H9 (cell line): ENCODE data around the gene PAH. TPM values are rescaled to one million over a fixed set of nuclear protein-coding genes. Genes with fewer than 3 reads are reported as not detected.

Experiments used
- DNase-seq: peaks from one replicate; pipeline ENCODE4 v3.0.0-alpha.2; 2017
- H2AFZ ChIP-seq: one replicate; pipeline ENCODE4 v1.6.1; 2013; ENCODE audit warnings: mild to moderate bottlenecking, low read length, control low read depth, moderate library complexity
- H2AK5ac ChIP-seq: 2 replicates; pipeline ENCODE4 v1.6.1; 2013; ENCODE audit warnings: low read length, control low read depth, mixed read lengths; ENCODE audit not compliant: insufficient read length
- H2BK120ac ChIP-seq: one replicate; pipeline ENCODE4 v1.6.1; 2013; ENCODE audit warnings: low read depth, mild to moderate bottlenecking, low read length, control low read depth, inconsistent platforms; ENCODE audit not compliant: poor library complexity, severe bottlenecking
- H2BK12ac ChIP-seq: 2 replicates; pipeline ENCODE4 v1.6.1; 2013; ENCODE audit warnings: low read length, control low read depth, mixed read lengths, low read depth; ENCODE audit not compliant: insufficient read length
- H2BK15ac ChIP-seq: 2 replicates; pipeline ENCODE4 v1.6.1; 2013; ENCODE audit warnings: low read depth, low read length, control low read depth
- H2BK20ac ChIP-seq: one replicate; pipeline ENCODE4 v1.6.1; 2013; ENCODE audit warnings: low read depth, mild to moderate bottlenecking, low read length, control low read depth, inconsistent platforms; ENCODE audit not compliant: poor library complexity, severe bottlenecking
- H2BK5ac ChIP-seq: 2 replicates; pipeline ENCODE4 v1.6.1; 2013; ENCODE audit warnings: low read length, control low read depth, mixed read lengths; ENCODE audit not compliant: insufficient read length
- H3K14ac ChIP-seq: 2 replicates; pipeline ENCODE4 v1.6.1; 2013; ENCODE audit warnings: low read length, control low read depth; ENCODE audit not compliant: insufficient read depth
- H3K18ac ChIP-seq: 2 replicates; pipeline ENCODE4 v1.6.1; 2013; ENCODE audit warnings: low read depth, mild to moderate bottlenecking, mixed read lengths, low read length, control low read depth; ENCODE audit not compliant: insufficient read length
- H3K23ac ChIP-seq: 2 replicates; pipeline ENCODE4 v1.6.1; 2013; ENCODE audit warnings: low read length, control low read depth, mixed read lengths, low read depth; ENCODE audit not compliant: insufficient read length
- H3K23me2 ChIP-seq: 2 replicates; pipeline ENCODE4 v1.6.1; 2013; ENCODE audit warnings: low read depth, mild to moderate bottlenecking, mixed read lengths, low read length, control low read depth; ENCODE audit not compliant: insufficient read length, poor library complexity, severe bottlenecking
- H3K27ac ChIP-seq: 2 replicates; pipeline ENCODE4 v1.5.1; 2013; ENCODE audit warnings: low read length, control low read depth, mixed read lengths, low read depth; ENCODE audit not compliant: insufficient read length
- H3K27me3 ChIP-seq: 2 replicates; pipeline ENCODE4 v1.6.1; 2013; ENCODE audit warnings: low read length, control low read depth, inconsistent platforms; ENCODE audit not compliant: insufficient read depth
- H3K4ac ChIP-seq: 2 replicates; pipeline ENCODE4 v1.6.1; 2013; ENCODE audit warnings: low read depth, mild to moderate bottlenecking, control low read depth, inconsistent platforms, low read length, moderate library complexity
- H3K4me1 ChIP-seq: 2 replicates; pipeline ENCODE4 v1.6.1; 2013; ENCODE audit warnings: low read length, control low read depth, inconsistent platforms; ENCODE audit not compliant: insufficient read depth
- H3K4me2 ChIP-seq: 2 replicates; pipeline ENCODE4 v1.6.1; 2013; ENCODE audit warnings: low read length, control low read depth, mixed read lengths; ENCODE audit not compliant: insufficient read length, insufficient read depth
- H3K56ac ChIP-seq: 2 replicates; pipeline ENCODE4 v1.6.1; 2013; ENCODE audit warnings: low read depth, mild to moderate bottlenecking, mixed read lengths, low read length, control low read depth; ENCODE audit not compliant: insufficient read length
- H3K79me1 ChIP-seq: 2 replicates; pipeline ENCODE4 v1.6.1; 2013; ENCODE audit warnings: low read depth, mild to moderate bottlenecking, moderate library complexity, low read length, control low read depth, inconsistent platforms; ENCODE audit not compliant: insufficient read depth, poor library complexity, severe bottlenecking
- H3K79me2 ChIP-seq: 2 replicates; pipeline ENCODE4 v1.6.1; 2013; ENCODE audit warnings: low read length, control low read depth, inconsistent platforms; ENCODE audit not compliant: insufficient read depth
- H3K9ac ChIP-seq: 2 replicates; pipeline ENCODE4 v1.6.1; 2013; ENCODE audit warnings: low read length, control low read depth, mixed read lengths; ENCODE audit not compliant: insufficient read length; ENCODE audit errors: extremely low read depth
- H3K9me3 ChIP-seq: one replicate; pipeline ENCODE4 v1.6.1; 2013; ENCODE audit warnings: low read depth, low read length, inconsistent platforms; ENCODE audit not compliant: control insufficient read depth
- H3T11ph ChIP-seq: one replicate; pipeline ENCODE4 v1.6.1; 2013; ENCODE audit warnings: mild to moderate bottlenecking, low read length, control low read depth, inconsistent platforms
- H4K20me1 ChIP-seq: one replicate; pipeline ENCODE4 v1.6.1; 2013; ENCODE audit not compliant: control insufficient read depth, insufficient read length, insufficient read depth
- H4K5ac ChIP-seq: 2 replicates; pipeline ENCODE4 v1.6.1; 2013; ENCODE audit warnings: low read depth, mild to moderate bottlenecking, mixed read lengths, low read length, control low read depth; ENCODE audit not compliant: insufficient read length
- H4K8ac ChIP-seq: replicated peaks from 2 replicates; pipeline ENCODE4 v1.6.1; 2013; ENCODE audit warnings: low read length, control low read depth, mixed read lengths, low read depth; ENCODE audit not compliant: insufficient read length
- H4K91ac ChIP-seq: 2 replicates; pipeline ENCODE4 v1.6.1; 2013; ENCODE audit warnings: low read depth, mild to moderate bottlenecking, moderate library complexity, mixed read lengths, low read length, control low read depth; ENCODE audit not compliant: insufficient read length
- H3K27ac Mint-ChIP-seq, 3 experiments: 2 replicates in 2 of 3; 3 replicates in 1 of 3; pipeline ENCODE4 v1.8.0; 2020 to 2021; ENCODE audit warnings: mixed read lengths in 3 of 3, mild to moderate bottlenecking in 1 of 3, moderate library complexity in 1 of 3
- H3K27me3 Mint-ChIP-seq: 2 replicates; pipeline ENCODE4 v1.8.0; 2021; ENCODE audit warnings: low read depth, mild to moderate bottlenecking, moderate library complexity, mixed read lengths
- H3K36me3 Mint-ChIP-seq, 3 experiments: 2 replicates in 2 of 3; 3 replicates in 1 of 3; pipeline ENCODE4 v1.8.0; 2020 to 2021; ENCODE audit warnings: low read depth in 3 of 3, mixed read lengths in 3 of 3; ENCODE audit not compliant: insufficient read depth in 1 of 3
- H3K4me1 Mint-ChIP-seq, 2 experiments: 2 replicates each; pipeline ENCODE4 v1.8.0; 2020; ENCODE audit warnings: mixed read lengths in 2 of 2
- H3K4me3 Mint-ChIP-seq, 2 experiments: 2 replicates in 1 of 2; 3 replicates in 1 of 2; pipeline ENCODE4 v1.8.0; 2020 to 2021; ENCODE audit warnings: mild to moderate bottlenecking in 2 of 2, mixed read lengths in 2 of 2, moderate library complexity in 1 of 2
- H3K9me3 Mint-ChIP-seq, 2 experiments: 2 replicates in 1 of 2; 3 replicates in 1 of 2; pipeline ENCODE4 v1.8.0; 2020; ENCODE audit warnings: mild to moderate bottlenecking in 2 of 2, mixed read lengths in 2 of 2, moderate library complexity in 1 of 2
- CTCF ChIP-seq: fragments of 200-600 bp; sonication (generic); conservative IDR thresholded peaks from 3 replicates; pipeline ENCODE4 v1.8.0; 2021; ENCODE audit warnings: antibody characterized with exemption, mild to moderate bottlenecking
- WGBS: extraction: QIAGEN DNeasy Blood & Tissue Kit; methylation state at CpG from one replicate; pipeline ENCODE4 v1.1.7; 2013; ENCODE audit warnings: missing lambda C conversion rate, low lambda C conversion rate, mixed read lengths; ENCODE audit not compliant: insufficient read length; ENCODE audit errors: extremely low coverage; 5-methylcytosine and 5-hydroxymethylcytosine counted together
- total RNA-seq: library from RNA; stranded (reverse); gene quantifications from 2 replicates; pipeline ENCODE4 v1.2.1, GENCODE V29; 2021

Gene PAH
- total RNA-seq, 1 experiment from 2014 or later, result 6.1 TPM

- Histone ChIP-seq H3K4me1 (no peaks in the 10 kb centered on the region), H4K8ac (no peak overlapping the region), H3K9me3 (no peaks in the 10 kb centered on the region), H2BK15ac (no peak overlapping the region), H3T11ph (no peak overlapping the region), H2BK20ac (no peak overlapping the region), H4K5ac (no peak overlapping the region), H2BK5ac (no peak overlapping the region), H3K23me2 (peaks cover 9% of the 10 kb centered on the region), H3K79me1 (no peaks in the 10 kb centered on the region), H3K14ac (no peak overlapping the region), H3K4me2 (no peak overlapping the region), H3K23ac (no peak overlapping the region), H3K9ac (no peak overlapping the region), H2AK5ac (no peak overlapping the region), H3K27me3 (peaks cover 17% of the 10 kb centered on the region), H3K4ac (no peak overlapping the region), H2AFZ (no peak overlapping the region), H2BK12ac (no peak overlapping the region), H3K56ac (no peak overlapping the region), H3K27ac (no peak overlapping the region), H3K18ac (no peak overlapping the region), H4K20me1 (no peaks in the 10 kb centered on the region), H3K79me2 (no peaks in the 10 kb centered on the region), H4K91ac (no peak overlapping the region), H2BK120ac (no peak overlapping the region)
- Mint-ChIP-seq H3K4me3 (no peak overlapping the region), H3K27me3 (peaks cover 76% of the 10 kb centered on the region), H3K27ac (no peak overlapping the region; a peak in 1 of 7 replicates), H3K9me3 (peaks cover 0 to 5% of the 10 kb centered on the region in 2 experiments; a peak in 3 of 5 replicates), H3K36me3 (no peaks in the 10 kb centered on the region; a peak in 1 of 7 replicates), H3K4me1 (peaks cover 10 to 14% of the 10 kb centered on the region in 2 experiments)
- no CpG with 5 or more reads among the region's 2 CpGs for WGBS
- no peak for TF ChIP-seq CTCF
- no peak for DNase-seq
These were observed 29.0 kb upstream of the PAH start for GRCh38 chr12:102946042-102946441.
